PC-9 (cell line): Measurements from ENCODE around the gene CLECL1. TPM values are rescaled to one million over a fixed set of nuclear protein-coding genes. Genes with fewer than 3 reads are reported as not detected.
A peak's percentile ranks its signal among the peaks of the same experiment; 100 is the strongest.
"Not testable (repeated sequence)": the region's sequence is repeated elsewhere in the genome, so short reads cannot be mapped to it uniquely, and the experiment has no call there.

Experiments
- BruUV-seq: library from RNA; stranded (reverse); fragments of 400-500 nt; replicated peaks from 2 replicates; lab custom pipeline; 2021; lab: Mats Ljungman, UMichigan
- CTCF ChIA-PET: fragments of 300-600 bp; sonication (Branson Sonifier 250); formaldehyde crosslinking; loops from one replicate; lab custom pipeline; 2022; ENCODE audit warnings: antibody characterized with exemption; lab: Charles Lee
- POLR2A ChIA-PET: fragments of 300-600 bp; sonication (Branson Sonifier 250); formaldehyde crosslinking; loops from one replicate; lab custom pipeline; 2022; ENCODE audit warnings: antibody characterized with exemption; ENCODE audit not compliant: unreplicated experiment; lab: Charles Lee
- DNase-seq, 2 experiments: peaks; one replicate each; pipeline versions ENCODE4 v3.0.0 to v3.0.0-alpha.2; 2015 to 2022; ENCODE audit warnings: mixed read lengths in 1 of 2
- H2AFZ ChIP-seq: fragments of 200-600 bp; sonication (generic); 2 replicates; pipeline ENCODE4 v1.8.1; 2017; ENCODE audit warnings: antibody characterized with exemption
- H3F3A ChIP-seq: fragments of 200-600 bp; sonication (generic); 2 replicates; pipeline ENCODE4 v1.8.1; 2017; ENCODE audit warnings: antibody characterized with exemption, mild to moderate bottlenecking, low read depth; ENCODE audit not compliant: insufficient read depth
- H3K27ac ChIP-seq: fragments of 200-600 bp; sonication (generic); 2 replicates; pipeline ENCODE4 v1.6.1; 2016; ENCODE audit warnings: mixed run types
- H3K27me3 ChIP-seq: fragments of 200-600 bp; sonication (generic); 2 replicates; pipeline ENCODE4 v1.6.1; 2016; ENCODE audit warnings: low read depth, mixed run types; ENCODE audit not compliant: insufficient read depth
- H3K36me3 ChIP-seq: fragments of 200-600 bp; sonication (generic); 2 replicates; pipeline ENCODE4 v1.6.1; 2016; ENCODE audit warnings: low read depth, mixed run types
- H3K4me1 ChIP-seq: fragments of 200-600 bp; sonication (generic); replicated peaks from 2 replicates; pipeline ENCODE4 v1.6.1; 2016; ENCODE audit warnings: mixed run types; ENCODE audit not compliant: insufficient read depth
- H3K4me2 ChIP-seq: fragments of 200-600 bp; sonication (generic); 2 replicates; pipeline ENCODE4 v1.6.1; 2017; ENCODE audit warnings: mixed run types
- H3K4me3 ChIP-seq: fragments of 200-600 bp; sonication (generic); 2 replicates; pipeline ENCODE4 v1.6.1; 2016; ENCODE audit warnings: mixed run types
- H3K79me2 ChIP-seq: fragments of 200-600 bp; sonication (generic); 2 replicates; pipeline ENCODE4 v1.6.1; 2017; ENCODE audit warnings: low read depth, mixed run types
- H3K9me2 ChIP-seq: fragments of 200-600 bp; sonication (generic); 2 replicates; pipeline ENCODE4 v1.8.1; 2017; ENCODE audit warnings: mild to moderate bottlenecking; ENCODE audit not compliant: insufficient read depth
- H3K9me3 ChIP-seq: fragments of 200-600 bp; sonication (generic); 2 replicates; pipeline ENCODE4 v1.8.1; 2016; ENCODE audit warnings: low read depth; ENCODE audit not compliant: insufficient read depth
- H4K20me1 ChIP-seq: fragments of 200-600 bp; sonication (generic); 2 replicates; pipeline ENCODE4 v1.8.1; 2017; ENCODE audit not compliant: insufficient read depth
- EZH2 ChIP-seq: fragments of 200-600 bp; sonication (generic); IDR thresholded peaks from 2 replicates; pipeline ENCODE4 v1.8.0; 2017; ENCODE audit warnings: antibody characterized with exemption, low read depth
- intact Hi-C: fragments of 100-400 bp; cut with micrococcal nuclease; formaldehyde crosslinking; loops from one replicate; pipeline ENCODE4 v1.10.0; 2022; ENCODE audit not compliant: unreplicated experiment
- total RNA-seq: library from RNA; stranded (reverse); gene quantifications from 2 replicates; pipeline ENCODE4 v1.2.3, GENCODE V29; 2021
- TF ChIP-seq, protein P1 (sequence below): fragments of 200-600 bp; sonication (generic); conservative IDR thresholded peaks from 2 replicates; pipeline ENCODE4 v1.6.1; 2017; ENCODE audit warnings: mixed run types, antibody characterized with exemption, mild to moderate bottlenecking, moderate library complexity

Gene CLECL1
- total RNA-seq, 1 experiment from 2014 or later, result not detected

DNA sequence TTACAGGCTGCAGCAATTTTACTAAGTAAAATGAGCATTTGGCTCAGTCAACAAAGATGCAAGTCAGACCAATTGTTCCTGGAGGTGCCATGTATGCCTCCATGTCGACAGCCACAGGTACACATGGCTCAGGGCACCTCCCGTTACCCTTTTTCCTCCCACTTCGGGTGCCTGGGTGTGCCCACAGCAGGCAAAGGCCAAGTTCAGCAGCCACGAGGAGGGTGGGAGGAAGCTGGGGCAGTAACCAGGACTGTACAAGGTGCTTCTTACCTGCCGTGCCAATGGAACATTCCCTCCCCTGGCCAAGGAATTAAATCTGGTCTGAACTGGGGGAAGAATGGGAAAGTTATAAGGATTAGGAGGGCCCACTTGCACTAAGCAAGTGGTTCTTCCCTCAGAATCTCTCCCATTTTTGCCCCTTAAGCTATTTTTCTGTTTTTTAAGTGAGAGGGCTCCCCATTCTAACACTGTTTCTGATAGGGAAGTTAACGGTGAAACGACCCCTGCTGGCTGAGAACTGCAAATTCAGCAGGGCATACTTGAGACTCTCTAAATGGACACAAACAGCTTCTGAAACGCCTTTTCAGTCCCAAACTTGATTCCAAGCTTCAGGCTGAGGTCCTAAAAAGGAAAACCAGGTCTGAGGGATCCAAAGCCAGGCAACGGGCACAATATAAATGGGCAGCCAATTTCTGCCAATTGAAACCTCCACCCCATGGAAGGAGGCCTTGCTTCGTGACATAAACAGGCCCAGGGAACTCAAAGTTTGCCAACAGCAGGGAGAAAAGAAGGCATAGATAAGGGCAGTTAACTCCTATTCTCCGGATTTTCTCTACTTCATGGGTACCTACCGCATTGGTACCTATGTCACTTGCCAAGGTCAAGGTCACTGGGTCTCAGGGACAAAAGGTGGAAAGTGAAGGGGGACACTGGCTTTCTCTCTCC lies 24.8 kb downstream of the CLECL1 start:
- Histone ChIP-seq H3K4me2 (no peak overlapping the region), H3K4me3 (no peak overlapping the region), H4K20me1 (no peaks in the 10 kb centered on the region), H3F3A (peaks cover 13% of the 10 kb centered on the region), H3K36me3 (no peaks in the 10 kb centered on the region), H3K79me2 (no peaks in the 10 kb centered on the region), H3K27me3 (no peaks in the 10 kb centered on the region), H3K9me3 (0 out of 2 replicates have a peak, but pooled peaks cover 2% of the 10 kb centered on the region), H3K9me2 (no peaks in the 10 kb centered on the region), H2AFZ (no peak overlapping the region), H3K4me1 (peaks cover 15% of the 10 kb centered on the region), H3K27ac (no peak overlapping the region)
- BruUV-seq, result no TSS peak
- intact Hi-C loops, result loop anchor here (1.0 to 5.0 kb wide), 2 partner anchors 61 to 74 kb away; no protein-coding TSS in a partner anchor
- TF ChIP-seq EZH2, result no peak
- TF ChIP-seq, protein P1, sequence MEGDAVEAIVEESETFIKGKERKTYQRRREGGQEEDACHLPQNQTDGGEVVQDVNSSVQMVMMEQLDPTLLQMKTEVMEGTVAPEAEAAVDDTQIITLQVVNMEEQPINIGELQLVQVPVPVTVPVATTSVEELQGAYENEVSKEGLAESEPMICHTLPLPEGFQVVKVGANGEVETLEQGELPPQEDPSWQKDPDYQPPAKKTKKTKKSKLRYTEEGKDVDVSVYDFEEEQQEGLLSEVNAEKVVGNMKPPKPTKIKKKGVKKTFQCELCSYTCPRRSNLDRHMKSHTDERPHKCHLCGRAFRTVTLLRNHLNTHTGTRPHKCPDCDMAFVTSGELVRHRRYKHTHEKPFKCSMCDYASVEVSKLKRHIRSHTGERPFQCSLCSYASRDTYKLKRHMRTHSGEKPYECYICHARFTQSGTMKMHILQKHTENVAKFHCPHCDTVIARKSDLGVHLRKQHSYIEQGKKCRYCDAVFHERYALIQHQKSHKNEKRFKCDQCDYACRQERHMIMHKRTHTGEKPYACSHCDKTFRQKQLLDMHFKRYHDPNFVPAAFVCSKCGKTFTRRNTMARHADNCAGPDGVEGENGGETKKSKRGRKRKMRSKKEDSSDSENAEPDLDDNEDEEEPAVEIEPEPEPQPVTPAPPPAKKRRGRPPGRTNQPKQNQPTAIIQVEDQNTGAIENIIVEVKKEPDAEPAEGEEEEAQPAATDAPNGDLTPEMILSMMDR, result peak; percentile 85
- ChIA-PET POLR2A (interaction anchor here (0.6 kb wide), 1 partner anchor 58 kb away, joined by 6 read pairs; no protein-coding TSS in a partner anchor), CTCF (interaction anchor here (0.6 to 1.1 kb wide), 5 partner anchors 9 to 1051 kb away, joined by 3 to 19 read pairs (median 4); no protein-coding TSS in a partner anchor)
- peak in 1 of 2 experiments; percentile 21 for DNase-seq

GRCh38 chr12:9707356-9707755 lies 25.5 kb downstream of the CLECL1 start:
- CTCF ChIA-PET, result interaction anchor here (0.6 kb wide), 1 partner anchor 35 kb away, joined by 4 read pairs; no protein-coding TSS in a partner anchor
- Histone ChIP-seq H3K79me2 (no peaks in the 10 kb centered on the region), H3K9me3 (0 out of 2 replicates have a peak, but pooled peaks cover 2% of the 10 kb centered on the region), H2AFZ (no peak overlapping the region), H3K36me3 (no peaks in the 10 kb centered on the region), H3K4me3 (no peak overlapping the region), H3K9me2 (no peaks in the 10 kb centered on the region), H3K4me1 (peaks cover 15% of the 10 kb centered on the region), H3K27me3 (no peaks in the 10 kb centered on the region), H3K4me2 (no peak overlapping the region), H3F3A (peaks cover 13% of the 10 kb centered on the region), H4K20me1 (no peaks in the 10 kb centered on the region), H3K27ac (no peak overlapping the region)
- POLR2A ChIA-PET, result no interaction called here
- no TSS peak for BruUV-seq
- TF ChIP-seq EZH2, result no peak
- TF ChIP-seq, protein P1, result no peak
- no peak for DNase-seq
- intact Hi-C loops, result loop anchor here (5.0 kb wide), 1 partner anchor 60 kb away; no protein-coding TSS in a partner anchor

DNA sequence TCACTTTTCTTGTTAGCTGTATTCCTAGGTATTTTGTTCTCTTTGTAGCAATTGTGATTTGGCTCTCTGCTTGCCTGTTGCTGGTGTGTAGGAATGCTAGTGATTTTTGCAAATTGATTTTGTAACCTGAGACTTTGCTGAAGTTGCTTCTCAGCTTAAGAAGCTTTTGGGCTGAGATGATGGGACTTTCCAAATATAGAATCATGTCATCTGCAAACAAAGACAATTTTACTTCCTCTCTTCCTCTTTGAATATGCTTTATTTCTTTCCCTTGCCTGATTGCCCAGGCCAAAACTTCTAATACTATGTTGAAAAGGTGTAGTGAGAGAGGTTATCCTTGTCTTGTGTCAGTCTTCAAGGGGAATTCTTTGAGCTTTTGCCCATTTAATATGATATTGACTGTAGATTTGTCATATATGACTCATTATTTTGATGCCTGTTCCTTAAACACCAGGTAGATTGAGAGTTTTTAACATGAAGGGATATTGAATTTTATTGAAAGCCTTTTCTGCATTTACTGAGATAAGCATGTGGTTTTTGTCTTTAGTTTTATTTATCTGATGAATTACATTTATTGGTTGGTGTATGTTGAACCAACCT lies 26.7 kb downstream of the CLECL1 start:
- Histone ChIP-seq H3K4me2 (peak overlapping the region; percentile 25; the same call in 1 of the 2 replicates), H3K36me3 (no peaks in the 10 kb centered on the region), H3K9me3 (0 out of 2 replicates have a peak, but pooled peaks cover 2% of the 10 kb centered on the region), H3F3A (peaks cover 13% of the 10 kb centered on the region), H3K27me3 (no peaks in the 10 kb centered on the region), H3K4me3 (no peak overlapping the region), H3K4me1 (peaks cover 15% of the 10 kb centered on the region), H4K20me1 (no peaks in the 10 kb centered on the region), H3K9me2 (no peaks in the 10 kb centered on the region), H2AFZ (no peak overlapping the region), H3K79me2 (no peaks in the 10 kb centered on the region), H3K27ac (peak overlapping the region; percentile 20)
- CTCF ChIA-PET, result interaction anchor here (0.6 kb wide), 1 partner anchor 612 kb away, joined by 3 read pairs; no protein-coding TSS in a partner anchor
- intact Hi-C loops, result loop anchor here (5.0 kb wide), 1 partner anchor 59 kb away; no protein-coding TSS in a partner anchor
- BruUV-seq, result no TSS peak
- TF ChIP-seq EZH2, result no peak
- TF ChIP-seq, protein P1, result no peak
- DNase-seq, result peak in 1 of 2 experiments; percentile 41
- POLR2A ChIA-PET, result no interaction called here

DNA sequence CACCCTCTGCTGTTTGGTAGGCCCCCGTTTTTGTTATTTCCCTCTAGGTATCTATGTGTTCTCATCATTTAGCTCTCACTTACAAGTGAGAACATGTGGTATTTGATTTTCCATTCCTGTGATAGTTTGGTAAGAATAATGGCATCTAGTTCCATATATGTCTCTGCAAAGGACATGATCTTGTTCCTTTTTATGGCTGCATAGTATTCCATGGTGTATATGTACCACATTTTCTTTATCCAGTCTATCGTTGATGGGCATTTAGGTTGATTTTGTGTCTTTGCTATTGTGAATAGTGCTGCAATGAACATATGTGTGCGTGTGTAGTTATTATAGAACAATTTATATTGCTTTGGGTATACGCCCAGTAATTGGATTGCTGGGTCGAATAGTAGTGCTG lies 28.3 kb downstream of the CLECL1 start:
- BruUV-seq, H3K27me3 ChIP-seq: not testable (repeated sequence)
- CTCF ChIA-PET, result interaction anchor here (0.6 to 0.7 kb wide), 2 partner anchors 35 to 358 kb away, joined by 3 read pairs; no protein-coding TSS in a partner anchor

More for the DNA sequence above, 28.3 kb downstream of the CLECL1 start:
- H3K36me3 ChIP-seq, intact Hi-C loops, POLR2A ChIA-PET, H2AFZ ChIP-seq, H4K20me1 ChIP-seq, H3K27ac ChIP-seq, H3K79me2 ChIP-seq, H3K4me2 ChIP-seq, H3K9me3 ChIP-seq, H3K4me3 ChIP-seq, DNase-seq, H3K9me2 ChIP-seq: not testable (repeated sequence)
- peaks cover 22% of the 10 kb centered on the region for H3F3A ChIP-seq
- peaks cover 20% of the 10 kb centered on the region for H3K4me1 ChIP-seq
